Activated CD8-positive, alpha-beta T cell treated with anti-CD3 and anti-CD28 coated beads for 36 hours (primary cell): ENCODE measurements around the gene C1orf146. TPM values are rescaled to one million over a fixed set of nuclear protein-coding genes. Genes with fewer than 3 reads are reported as not detected.
"Not testable (repeated sequence)": the region's sequence is repeated elsewhere in the genome, so short reads cannot be mapped to it uniquely, and the experiment has no call there.

Source experiments
- ATAC-seq: fragments of 200-7000 bp; cut with Tn5 transposase; one replicate; pipeline ENCODE4 v1.10.0; 2021; ENCODE audit warnings: mild to moderate bottlenecking, moderate library complexity
- CTCF ChIA-PET: fragments of 350-600 bp; sonication (Branson Sonifier 250); formaldehyde crosslinking; loops from one replicate; lab custom pipeline; 2021; ENCODE audit warnings: antibody characterized with exemption; lab: Charles Lee
- POLR2A ChIA-PET: fragments of 350-600 bp; sonication (Branson Sonifier 250); formaldehyde crosslinking; loops from one replicate; lab custom pipeline; 2021; ENCODE audit warnings: antibody characterized with exemption; lab: Charles Lee
- DNase-seq: peaks from one replicate; pipeline ENCODE4 v3.0.0-alpha.2; 2020
- H3K27ac Mint-ChIP-seq: one replicate; pipeline ENCODE4 v1.8.0; 2021; ENCODE audit warnings: mild to moderate bottlenecking, mixed read lengths
- H3K27me3 Mint-ChIP-seq: one replicate; pipeline ENCODE4 v1.8.0; 2021; ENCODE audit warnings: mixed read lengths
- H3K36me3 Mint-ChIP-seq: one replicate; pipeline ENCODE4 v1.8.0; 2021; ENCODE audit warnings: low read depth, mixed read lengths
- H3K4me1 Mint-ChIP-seq: one replicate; pipeline ENCODE4 v1.8.0; 2021; ENCODE audit warnings: low read depth, mixed read lengths
- H3K4me3 Mint-ChIP-seq: one replicate; pipeline ENCODE4 v1.8.0; 2021; ENCODE audit warnings: mild to moderate bottlenecking, moderate library complexity, mixed read lengths
- H3K9me3 Mint-ChIP-seq: one replicate; pipeline ENCODE4 v1.8.0; 2021; ENCODE audit warnings: mixed read lengths
- intact Hi-C: fragments of 100-400 bp; cut with micrococcal nuclease; formaldehyde crosslinking; loops from one replicate; pipeline ENCODE4 v1.10.0; 2022
- total RNA-seq, 2 experiments: library from RNA; stranded (reverse); gene quantifications; one replicate each; pipeline ENCODE4 v1.2.3, GENCODE V29; 2021
- TF ChIP-seq, protein P1 (sequence below): fragments of 200-600 bp; IDR thresholded peaks from one replicate; pipeline ENCODE4 v1.8.0; 2022; ENCODE audit warnings: antibody characterized with exemption, mild to moderate bottlenecking

C1orf146 gene
- total RNA-seq, 2 experiments from 2014 or later, result not detected

DNA sequence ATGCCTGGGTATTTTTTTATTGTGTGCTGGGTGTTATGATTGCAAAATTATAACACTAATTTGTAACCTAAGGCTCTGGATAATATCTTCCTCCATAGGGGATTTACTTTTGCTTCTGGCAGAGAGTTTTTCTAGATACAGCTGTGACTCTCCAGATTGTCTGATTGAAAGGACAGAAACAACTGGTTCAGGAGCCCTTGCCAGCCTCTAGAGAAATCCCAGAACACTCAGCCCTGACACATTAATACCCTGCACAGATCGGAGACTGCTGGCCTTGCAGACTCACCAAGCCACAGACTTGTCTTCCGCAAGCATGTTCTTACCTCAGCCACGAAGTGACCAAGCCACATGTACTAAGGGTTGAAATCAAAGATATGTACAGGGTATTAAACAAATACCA lies 10.7 kb downstream of the C1orf146 start:
- no peak overlapping the region for H3K27ac Mint-ChIP-seq
- ChIA-PET CTCF (no interaction called here), POLR2A (no interaction called here)
- intact Hi-C loops, result no loop called here
- TF ChIP-seq, protein P1, sequence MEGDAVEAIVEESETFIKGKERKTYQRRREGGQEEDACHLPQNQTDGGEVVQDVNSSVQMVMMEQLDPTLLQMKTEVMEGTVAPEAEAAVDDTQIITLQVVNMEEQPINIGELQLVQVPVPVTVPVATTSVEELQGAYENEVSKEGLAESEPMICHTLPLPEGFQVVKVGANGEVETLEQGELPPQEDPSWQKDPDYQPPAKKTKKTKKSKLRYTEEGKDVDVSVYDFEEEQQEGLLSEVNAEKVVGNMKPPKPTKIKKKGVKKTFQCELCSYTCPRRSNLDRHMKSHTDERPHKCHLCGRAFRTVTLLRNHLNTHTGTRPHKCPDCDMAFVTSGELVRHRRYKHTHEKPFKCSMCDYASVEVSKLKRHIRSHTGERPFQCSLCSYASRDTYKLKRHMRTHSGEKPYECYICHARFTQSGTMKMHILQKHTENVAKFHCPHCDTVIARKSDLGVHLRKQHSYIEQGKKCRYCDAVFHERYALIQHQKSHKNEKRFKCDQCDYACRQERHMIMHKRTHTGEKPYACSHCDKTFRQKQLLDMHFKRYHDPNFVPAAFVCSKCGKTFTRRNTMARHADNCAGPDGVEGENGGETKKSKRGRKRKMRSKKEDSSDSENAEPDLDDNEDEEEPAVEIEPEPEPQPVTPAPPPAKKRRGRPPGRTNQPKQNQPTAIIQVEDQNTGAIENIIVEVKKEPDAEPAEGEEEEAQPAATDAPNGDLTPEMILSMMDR, result no peak
- DNase-seq (no peak), ATAC-seq (no peak)
- H3K36me3 Mint-ChIP-seq, result no peaks in the 10 kb centered on the region
- no peaks in the 10 kb centered on the region for H3K9me3 Mint-ChIP-seq
- H3K4me3 Mint-ChIP-seq, result no peak overlapping the region
- H3K27me3 Mint-ChIP-seq, result no peaks in the 10 kb centered on the region
- no peaks in the 10 kb centered on the region for H3K4me1 Mint-ChIP-seq

DNA sequence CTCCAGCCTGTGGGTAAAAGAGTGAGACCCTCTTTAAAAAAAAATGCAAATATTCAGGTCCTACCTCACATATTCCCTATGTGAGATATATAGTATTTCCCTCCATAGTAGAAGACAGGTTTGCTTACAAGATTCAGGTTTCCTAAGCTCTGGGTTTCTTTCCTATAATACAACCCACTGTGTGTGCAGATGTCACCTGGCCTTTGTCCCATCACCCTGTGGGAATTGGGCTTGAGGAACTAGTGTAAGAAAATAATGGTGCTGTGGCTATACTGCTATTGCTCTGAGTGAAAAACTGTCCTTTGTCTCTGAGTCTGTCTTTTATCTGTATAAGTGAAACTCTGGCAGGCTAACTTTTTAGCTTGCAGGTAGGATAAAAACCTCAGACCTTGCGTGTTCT lies 13.0 kb downstream of the C1orf146 start:
- intact Hi-C loops, result no loop called here
- H3K9me3 Mint-ChIP-seq, result no peaks in the 10 kb centered on the region
- H3K27me3 Mint-ChIP-seq, result no peaks in the 10 kb centered on the region
- DNase-seq (no peak), ATAC-seq (no peak)
- ChIA-PET CTCF (no interaction called here), POLR2A (interaction anchor here (0.5 kb wide), 1 partner anchor 81 kb away, joined by 4 read pairs; no protein-coding TSS in a partner anchor)
- no peak overlapping the region for H3K27ac Mint-ChIP-seq
- no peak overlapping the region for H3K4me3 Mint-ChIP-seq
- no peaks in the 10 kb centered on the region for H3K4me1 Mint-ChIP-seq
- no peaks in the 10 kb centered on the region for H3K36me3 Mint-ChIP-seq
- TF ChIP-seq, protein P1, result no peak

DNA sequence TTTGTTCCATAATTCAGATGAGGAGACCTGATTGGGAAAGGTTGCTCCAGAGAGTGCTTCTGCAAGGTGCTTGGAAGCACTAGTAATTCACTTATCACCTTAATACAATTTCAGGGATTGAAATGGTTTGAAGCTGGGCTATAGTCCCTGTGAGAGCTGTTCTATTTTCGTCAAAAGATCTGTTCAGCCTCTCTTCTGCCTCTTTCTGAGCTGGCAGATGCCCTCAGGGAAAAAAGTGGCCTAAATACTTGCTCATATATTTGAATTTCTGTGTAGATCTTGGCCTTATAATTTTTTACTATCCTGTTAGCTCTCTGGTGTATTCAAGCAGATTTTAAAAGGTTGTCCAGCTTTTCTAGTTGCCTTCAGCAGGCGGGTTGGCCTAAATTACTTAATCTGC lies 22.3 kb downstream of the C1orf146 start:
- Mint-ChIP-seq H3K9me3 (no peaks in the 10 kb centered on the region), H3K27me3 (peaks cover 3% of the 10 kb centered on the region), H3K4me1 (no peaks in the 10 kb centered on the region), H3K4me3 (no peak overlapping the region), H3K27ac (no peak overlapping the region), H3K36me3 (no peaks in the 10 kb centered on the region)
- ChIA-PET CTCF (no interaction called here), POLR2A (no interaction called here)
- intact Hi-C loops, result no loop called here
- TF ChIP-seq, protein P1, result no peak
- DNase-seq (no peak), ATAC-seq (no peak)

DNA sequence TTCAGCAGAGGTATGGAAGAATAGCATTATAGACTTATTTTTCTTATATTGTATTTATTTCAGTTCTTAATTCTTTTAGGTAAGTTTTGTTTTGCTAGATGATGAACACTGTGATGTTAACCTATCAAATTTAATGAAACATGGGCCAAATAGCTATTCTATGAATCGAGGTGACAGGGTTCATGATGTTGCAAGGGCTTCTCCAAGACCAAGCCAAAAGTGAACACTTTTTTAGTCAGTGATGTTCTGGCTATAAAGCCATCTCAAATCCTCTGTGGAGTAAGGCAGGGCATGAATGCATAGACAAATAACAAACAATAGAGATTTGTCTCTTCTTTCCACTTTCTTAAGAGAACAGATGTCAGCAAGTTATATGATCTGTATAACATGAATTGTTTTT lies 26.7 kb downstream of the C1orf146 start:
- H3K4me1 Mint-ChIP-seq, result no peaks in the 10 kb centered on the region
- H3K36me3 Mint-ChIP-seq, result peaks cover under 1% of the 10 kb centered on the region
- no peak for ATAC-seq

DNA sequence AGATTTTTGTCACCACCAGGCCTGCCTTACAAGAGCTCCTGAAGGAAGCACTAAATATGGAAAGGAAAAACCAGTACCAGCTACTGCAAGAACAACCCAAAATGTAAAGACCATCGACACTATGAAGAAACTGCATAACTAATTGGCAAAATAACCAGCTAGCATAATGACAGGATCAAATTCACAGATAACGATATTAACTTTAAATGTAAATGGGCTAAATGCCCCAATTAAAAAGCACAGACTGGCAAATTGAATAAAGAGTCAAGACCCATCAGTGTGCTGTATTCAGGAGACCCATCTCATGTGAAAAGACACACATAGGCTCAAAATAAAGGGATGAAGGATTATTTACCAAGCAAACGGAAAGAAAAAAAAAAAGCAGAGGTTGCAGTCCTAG lies 37.0 kb downstream of the C1orf146 start:
- CTCF ChIA-PET, result interaction anchor here (1.0 kb wide), 1 partner anchor 9 kb away, joined by 3 read pairs; no protein-coding TSS in a partner anchor
- H3K4me1 Mint-ChIP-seq, DNase-seq, intact Hi-C loops, POLR2A ChIA-PET, H3K4me3 Mint-ChIP-seq, ATAC-seq, H3K27ac Mint-ChIP-seq, H3K27me3 Mint-ChIP-seq: not testable (repeated sequence)
- Mint-ChIP-seq H3K36me3 (peaks cover 68% of the 10 kb centered on the region), H3K9me3 (peaks cover 18% of the 10 kb centered on the region)

More for the DNA sequence above, 26.7 kb downstream of the C1orf146 start:
- ChIA-PET CTCF (no interaction called here), POLR2A (no interaction called here)
- Mint-ChIP-seq H3K9me3 (no peaks in the 10 kb centered on the region), H3K4me3 (no peak overlapping the region), H3K27me3 (no peaks in the 10 kb centered on the region), H3K27ac (no peak overlapping the region)
- intact Hi-C loops, result no loop called here
- DNase-seq, result no peak
- TF ChIP-seq, protein P1, result no peak
